ENCODE results near the gene VCL. TPM values are rescaled to one million over a fixed set of nuclear protein-coding genes. Genes with fewer than 3 reads are reported as not detected.

VCL gene
- total and polyA plus RNA-seq, 2 of the 8 experiments (the other 6 are each of a cell fraction or from before 2014, with no cell fraction given): 119 to 377 TPM

GRCh38 chr10:74104996-74105395 lies 107.1 kb downstream of the VCL start:
- Histone ChIP-seq H3K27ac (ENCODE audit: low read depth, low read length) (no peak overlapping the region), H2BK20ac (ENCODE audit: low read length) (no peak overlapping the region), H3K79me1 (ENCODE audit: low read depth, low read length) (no peaks in the 10 kb centered on the region), H3K9me3 (ENCODE audit: insufficient read depth in 2 of 2, low read depth in 1 of 2, low read length in 1 of 2) (no peaks in the 10 kb centered on the region), H2BK120ac (replicated peaks; ENCODE audit: low read depth, low read length) (no peak overlapping the region), H3K23me2 (ENCODE audit: low read depth, low read length) (no peaks in the 10 kb centered on the region), H3K23ac (ENCODE audit: insufficient read length) (no peak overlapping the region), H4K8ac (ENCODE audit: extremely low read depth, insufficient read depth, low read length) (no peak overlapping the region), H2BK12ac (ENCODE audit: low read depth, low read length) (no peak overlapping the region), H3K9ac (replicated peaks in 1 of 4; ENCODE audit: extremely low read depth in 1 of 4, low read depth in 3 of 4, low read length in 3 of 4) (no peak overlapping the region), H3K4me1 (replicated peaks in 1 of 4; ENCODE audit: control insufficient read depth in 3 of 4, insufficient read depth in 4 of 4, low read length in 3 of 4) (no peaks in the 10 kb centered on the region), H3K79me2 (ENCODE audit: control insufficient read depth in 1 of 2, insufficient read depth in 2 of 2, low read length in 2 of 2) (0 out of 4 replicates have a peak, but pooled peaks cover 0 to 3% of the 10 kb centered on the region in 2 experiments), H3K36me3 (ENCODE audit: control insufficient read depth in 2 of 4, insufficient read depth in 4 of 4, low read length in 3 of 4) (peaks cover 49 to 93% (median 72%) of the 10 kb centered on the region in 4 experiments), H2AFZ (ENCODE audit: low read length) (no peak overlapping the region), H3K14ac (ENCODE audit: insufficient read length) (no peak overlapping the region), H3K4me2 (ENCODE audit: insufficient read depth in 1 of 2, low read depth in 2 of 2, low read length in 2 of 2) (no peak overlapping the region), H3K4me3 (ENCODE audit: extremely low read depth in 1 of 4, insufficient read depth in 2 of 4, low read depth in 3 of 4, low read length in 4 of 4) (no peak overlapping the region), H4K91ac (replicated peaks; ENCODE audit: insufficient read length, low read length) (no peak overlapping the region), H2BK15ac (ENCODE audit: low read length) (no peak overlapping the region), H3K18ac (ENCODE audit: extremely low read depth, low read length) (no peak overlapping the region), H2BK5ac (ENCODE audit: low read depth, low read length) (no peak overlapping the region), H3K4ac (replicated peaks; ENCODE audit: insufficient read length, low read depth, low read length) (no peak overlapping the region), H4K5ac (ENCODE audit: insufficient read length, low read depth, low read length) (no peak overlapping the region), H2AK5ac (ENCODE audit: low read depth, low read length) (no peak overlapping the region), H3K27me3 (replicated peaks in 1 of 4; ENCODE audit: control insufficient read depth in 3 of 4, extremely low read depth in 1 of 4, insufficient read depth in 3 of 4, low read length in 3 of 4) (no peaks in the 10 kb centered on the region), H4K20me1 (replicated peaks in 1 of 2; ENCODE audit: control insufficient read depth in 1 of 2, insufficient read depth in 2 of 2, low read length in 2 of 2) (peaks cover 0 to 1% of the 10 kb centered on the region in 2 experiments), H3K56ac (replicated peaks; ENCODE audit: insufficient read length, low read depth, low read length) (no peak overlapping the region)
- DNase-seq (ENCODE audit: low read depth in 1 of 2, low spot score in 2 of 2) (no peak), FAIRE-seq (no peak)
- ChIA-PET POLR2A (ENCODE audit: partially characterized antibody) (interaction anchor here (2.2 kb wide), 1 partner anchor 14 kb away, joined by 5 read pairs; no protein-coding TSS in a partner anchor), CTCF (ENCODE audit: partially characterized antibody) (interaction anchor here (0.8 to 3.7 kb wide), 5 partner anchors 12 to 84 kb away, joined by 3 to 15 read pairs (median 9); no protein-coding TSS in a partner anchor)
- 79% methylated on average over 8 of the region's 8 CpGs; no CpG with 5 or more reads in 1 of the 2 experiments for WGBS, 2 experiments (ENCODE audit: extremely low coverage in 1 of 2, insufficient coverage in 1 of 2, insufficient read length in 1 of 2, insufficient replicate concordance in 2 of 2, low coverage in 1 of 2, low lambda C conversion rate in 2 of 2, missing lambda C conversion rate in 1 of 2)
- TF ChIP-seq CBX5 (IDR thresholded peaks at IDR 0.05; ENCODE audit: low read depth, low read length) (no peak), TEAD4 (IDR thresholded peaks at IDR 0.05; ENCODE audit: low read depth, low read length) (no peak), USF2 (IDR thresholded peaks at IDR 0.05; ENCODE audit: low read length) (no peak), TBP (IDR thresholded peaks at IDR 0.05; ENCODE audit: low read depth, low read length) (no peak), ATF2 (IDR thresholded peaks at IDR 0.05; ENCODE audit: low read length) (no peak), POLR2AphosphoS5 (IDR thresholded peaks at IDR 0.05; ENCODE audit: low read depth, low read length) (no peak), GTF2F1 (IDR thresholded peaks at IDR 0.05; ENCODE audit: borderline replicate concordance, low read depth, low read length) (no peak), RBBP5 (IDR thresholded peaks at IDR 0.05; ENCODE audit: borderline replicate concordance, low read depth, low read length) (no peak), TAF7 (optimal IDR thresholded peaks at IDR 0.05; ENCODE audit: borderline replicate concordance, low read depth, low read length) (no peak), SIRT6 (IDR thresholded peaks at IDR 0.05; ENCODE audit: low read length) (no peak), SUZ12 (IDR thresholded peaks at IDR 0.05; ENCODE audit: low read length) (no peak), ASH2L (IDR thresholded peaks at IDR 0.05; ENCODE audit: low read length) (no peak)

All from H1 (cell line).